Endodermal cell (in vitro differentiated cells): Measurements from ENCODE around the gene USP38. TPM values are rescaled to one million over a fixed set of nuclear protein-coding genes. Genes with fewer than 3 reads are reported as not detected.
A peak's percentile ranks its signal among the peaks of the same experiment; 100 is the strongest.

Experiments used
- DNase-seq: peaks from one replicate; pipeline ENCODE4 v3.0.0-alpha.2; 2017
- H3K27ac ChIP-seq: 2 replicates; pipeline ENCODE4 v1.5.1; 2013; ENCODE audit warnings: mild to moderate bottlenecking, low read depth, low read length, moderate library complexity
- H3K27me3 ChIP-seq: 2 replicates; pipeline ENCODE4 v1.6.1; 2013; ENCODE audit warnings: mild to moderate bottlenecking, low read length, moderate library complexity; ENCODE audit not compliant: insufficient read depth, control insufficient read depth, poor library complexity, severe bottlenecking
- H3K36me3 ChIP-seq: 2 replicates; pipeline ENCODE4 v1.7.0; 2013; ENCODE audit warnings: mild to moderate bottlenecking, low read length, moderate library complexity; ENCODE audit not compliant: control insufficient read depth, insufficient read depth
- H3K4me1 ChIP-seq: one replicate; pipeline ENCODE4 v1.7.0; 2013; ENCODE audit warnings: low read length; ENCODE audit not compliant: control insufficient read depth, insufficient read depth
- H3K4me3 ChIP-seq: 2 replicates; pipeline ENCODE4 v1.5.1; 2013; ENCODE audit warnings: mild to moderate bottlenecking, low read length, moderate library complexity
- H3K9ac ChIP-seq: 2 replicates; pipeline ENCODE4 v1.6.1; 2013; ENCODE audit warnings: mild to moderate bottlenecking, low read length, moderate library complexity; ENCODE audit not compliant: poor library complexity, severe bottlenecking; ENCODE audit errors: extremely low read depth
- H3K9me3 ChIP-seq: 2 replicates; pipeline ENCODE4 v1.6.1; 2013; ENCODE audit warnings: mild to moderate bottlenecking, low read length, moderate library complexity; ENCODE audit not compliant: control insufficient read depth
- H3K27ac Mint-ChIP-seq: 2 replicates; pipeline ENCODE4 v1.8.0; 2020; ENCODE audit warnings: mixed read lengths
- H3K27me3 Mint-ChIP-seq: 2 replicates; pipeline ENCODE4 v1.8.0; 2021; ENCODE audit warnings: mild to moderate bottlenecking, mixed read lengths; ENCODE audit not compliant: insufficient read depth
- H3K36me3 Mint-ChIP-seq: 2 replicates; pipeline ENCODE4 v1.8.0; 2020; ENCODE audit warnings: low read depth, mixed read lengths
- H3K4me1 Mint-ChIP-seq: 2 replicates; pipeline ENCODE4 v1.8.0; 2020; ENCODE audit warnings: mixed read lengths
- H3K4me3 Mint-ChIP-seq: 2 replicates; pipeline ENCODE4 v1.8.0; 2020; ENCODE audit warnings: mild to moderate bottlenecking, moderate library complexity, mixed read lengths
- H3K9me3 Mint-ChIP-seq: 2 replicates; pipeline ENCODE4 v1.8.0; 2020; ENCODE audit warnings: mild to moderate bottlenecking, mixed read lengths
- WGBS, 2 experiments: methylation state at CpG; one replicate each; pipeline versions ENCODE4 v1.1.5 to v1.1.7; 2013; ENCODE audit warnings: missing lambda C conversion rate in 2 of 2, mixed read lengths in 1 of 2; ENCODE audit not compliant: insufficient coverage in 1 of 2, insufficient read length in 1 of 2; 5-methylcytosine and 5-hydroxymethylcytosine counted together
- total RNA-seq, 2 donors: library from RNA; stranded (reverse); fragmentation: NEBNext Ultra II Directional in 1 of 2; extraction: Animal tissue kit (Norgen Biotek cat#: 25700) in 1 of 2; gene quantifications; 2 replicates in 1 of 2; 3 replicates in 1 of 2; pipeline ENCODE4 v1.2.1, GENCODE V29; 2021
- TF ChIP-seq, protein P1 (sequence below): fragments of 200-600 bp; sonication (generic); conservative IDR thresholded peaks from 2 replicates; pipeline ENCODE4 v1.5.0; 2021; ENCODE audit warnings: antibody characterized with exemption, mild to moderate bottlenecking

The USP38 gene
- total RNA-seq, 2 donors from 2014 or later, result 15.6 to 15.7 TPM

GRCh38 chr4:143195581-143195980 lies 10.9 kb downstream of the USP38 start:
- H3K9me3 ChIP-seq, result no peaks in the 10 kb centered on the region
- Mint-ChIP-seq H3K36me3 (peaks cover 73% of the 10 kb centered on the region), H3K27ac (no peak overlapping the region), H3K9me3 (no peaks in the 10 kb centered on the region), H3K4me1 (no peaks in the 10 kb centered on the region), H3K27me3 (no peaks in the 10 kb centered on the region), H3K4me3 (no peak overlapping the region)
- H3K27ac ChIP-seq, result no peak overlapping the region
- H3K9ac ChIP-seq, result no peak overlapping the region
- H3K4me1 ChIP-seq, result no peaks in the 10 kb centered on the region
- H3K27me3 ChIP-seq, result no peaks in the 10 kb centered on the region
- peaks cover 94% of the 10 kb centered on the region for H3K36me3 ChIP-seq
- no peak overlapping the region for H3K4me3 ChIP-seq
- TF ChIP-seq, protein P1, sequence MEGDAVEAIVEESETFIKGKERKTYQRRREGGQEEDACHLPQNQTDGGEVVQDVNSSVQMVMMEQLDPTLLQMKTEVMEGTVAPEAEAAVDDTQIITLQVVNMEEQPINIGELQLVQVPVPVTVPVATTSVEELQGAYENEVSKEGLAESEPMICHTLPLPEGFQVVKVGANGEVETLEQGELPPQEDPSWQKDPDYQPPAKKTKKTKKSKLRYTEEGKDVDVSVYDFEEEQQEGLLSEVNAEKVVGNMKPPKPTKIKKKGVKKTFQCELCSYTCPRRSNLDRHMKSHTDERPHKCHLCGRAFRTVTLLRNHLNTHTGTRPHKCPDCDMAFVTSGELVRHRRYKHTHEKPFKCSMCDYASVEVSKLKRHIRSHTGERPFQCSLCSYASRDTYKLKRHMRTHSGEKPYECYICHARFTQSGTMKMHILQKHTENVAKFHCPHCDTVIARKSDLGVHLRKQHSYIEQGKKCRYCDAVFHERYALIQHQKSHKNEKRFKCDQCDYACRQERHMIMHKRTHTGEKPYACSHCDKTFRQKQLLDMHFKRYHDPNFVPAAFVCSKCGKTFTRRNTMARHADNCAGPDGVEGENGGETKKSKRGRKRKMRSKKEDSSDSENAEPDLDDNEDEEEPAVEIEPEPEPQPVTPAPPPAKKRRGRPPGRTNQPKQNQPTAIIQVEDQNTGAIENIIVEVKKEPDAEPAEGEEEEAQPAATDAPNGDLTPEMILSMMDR, result no peak
- DNase-seq, result no peak

GRCh38 chr4:143196323-143196722 lies 11.6 kb downstream of the USP38 start:
- H3K36me3 ChIP-seq, result peaks cover 92% of the 10 kb centered on the region
- 96 to 97% methylated on average over 2 of the region's 2 CpGs for WGBS, 2 experiments

GRCh38 chr4:143199503-143199902 lies 14.8 kb downstream of the USP38 start:
- H3K4me1 Mint-ChIP-seq, result no peaks in the 10 kb centered on the region
- TF ChIP-seq, protein P1, result no peak
- peaks cover 82% of the 10 kb centered on the region for H3K36me3 ChIP-seq
- H3K27me3 ChIP-seq, result no peaks in the 10 kb centered on the region
- H3K4me3 ChIP-seq, result no peak overlapping the region
- H3K27ac ChIP-seq, result no peak overlapping the region
- H3K4me3 Mint-ChIP-seq, result no peak overlapping the region
- DNase-seq, result no peak
- H3K9me3 ChIP-seq, result no peaks in the 10 kb centered on the region
- no peaks in the 10 kb centered on the region for H3K4me1 ChIP-seq
- H3K27me3 Mint-ChIP-seq, result no peaks in the 10 kb centered on the region
- no peak overlapping the region for H3K27ac Mint-ChIP-seq
- H3K36me3 Mint-ChIP-seq, result peaks cover 60% of the 10 kb centered on the region
- WGBS, 2 experiments, result 92 to 94% methylated on average over 1 to 2 of the region's 2 CpGs
- no peak overlapping the region for H3K9ac ChIP-seq
- H3K9me3 Mint-ChIP-seq, result no peaks in the 10 kb centered on the region

More at GRCh38 chr4:143196323-143196722, 11.6 kb downstream of the USP38 start:
- Mint-ChIP-seq H3K4me1 (no peaks in the 10 kb centered on the region), H3K36me3 (peaks cover 69% of the 10 kb centered on the region), H3K27ac (peak overlapping the region; percentile 16), H3K27me3 (no peaks in the 10 kb centered on the region), H3K9me3 (no peaks in the 10 kb centered on the region), H3K4me3 (no peak overlapping the region)
- Histone ChIP-seq H3K9ac (no peak overlapping the region), H3K4me1 (no peaks in the 10 kb centered on the region), H3K4me3 (no peak overlapping the region), H3K27me3 (no peaks in the 10 kb centered on the region), H3K27ac (no peak overlapping the region), H3K9me3 (no peaks in the 10 kb centered on the region)
- TF ChIP-seq, protein P1, result no peak
- no peak for DNase-seq
